Measurements from ENCODE around the gene TP73. TPM values are rescaled to one million over a fixed set of nuclear protein-coding genes. Genes with fewer than 3 reads are reported as not detected.

The TP73 gene
- total RNA-seq, 1 experiment from 2014 or later, result 11.9 TPM

- intact Hi-C loops (cut with micrococcal nuclease; ENCODE audit: unreplicated experiment), result no loop called here
- Mint-ChIP-seq H3K36me3 (ENCODE audit: insufficient read depth, unreplicated experiment) (peaks cover 32% of the 10 kb centered on the region), H3K27ac (ENCODE audit: unreplicated experiment) (peak overlapping the region; percentile 79), H3K27me3 (ENCODE audit: insufficient read depth, unreplicated experiment) (no peaks in the 10 kb centered on the region), H3K9me3 (ENCODE audit: unreplicated experiment) (no peaks in the 10 kb centered on the region), H3K4me1 (ENCODE audit: low read depth, unreplicated experiment) (peaks cover 13% of the 10 kb centered on the region), H3K4me3 (ENCODE audit: unreplicated experiment) (peak overlapping the region; percentile 85)
- no peaks in the 10 kb centered on the region for H3K27me3 ChIP-seq (replicated peaks; ENCODE audit: control insufficient read depth, insufficient read depth, low read length)
- peaks cover 10% of the 10 kb centered on the region for H3K4me1 ChIP-seq
- DNase-seq, result peak; percentile 67 to 75
- TF ChIP-seq CTCF (IDR thresholded peaks at IDR 0.05; ENCODE audit: insufficient read depth in 1 of 2, low read depth in 1 of 2, low read length in 1 of 2, severe bottlenecking in 1 of 2, unreplicated experiment in 1 of 2), result no peak
- H3K36me3 ChIP-seq (ENCODE audit: control insufficient read depth, insufficient read depth, low read length), result peaks cover 3% of the 10 kb centered on the region
- no TSS peak for BruUV-seq (replicated peaks)
- ChIA-PET POLR2A (interaction anchor here (0.6 kb wide), 1 partner anchor 171 kb away, joined by 4 read pairs; the partner anchor contains the start of gene LRRC47), CTCF (no interaction called here)
- H3K4me3 ChIP-seq (ENCODE audit: low read depth, low read length), result peak overlapping the region; percentile 90
- H3K9me3 ChIP-seq, result no peaks in the 10 kb centered on the region
These were observed 27.0 kb upstream of the TP73 start for GRCh38 chr1:3625151-3625907.

DNA sequence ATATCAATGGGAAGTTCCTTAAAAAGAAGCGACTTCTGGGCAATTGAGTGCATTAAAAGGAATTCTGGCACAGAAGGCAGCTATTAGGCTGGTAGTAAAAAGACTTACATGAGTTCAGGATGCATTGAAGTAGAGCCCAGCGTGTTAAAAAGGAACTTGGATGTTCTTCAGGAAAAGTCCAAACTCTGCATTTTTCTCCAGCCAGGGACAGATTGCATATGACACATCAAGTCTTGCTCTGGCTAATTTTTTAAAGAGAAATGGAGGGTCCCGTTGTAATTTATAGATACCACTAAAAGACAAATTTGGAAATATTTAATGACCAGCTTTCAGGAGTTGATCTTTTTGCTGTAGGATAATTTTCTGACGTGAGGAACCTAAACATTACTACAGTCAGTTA is 26.3 kb upstream of the TP73 start:
- CTCF ChIA-PET, result no interaction called here

More for the DNA sequence above, 26.3 kb upstream of the TP73 start:
- peak overlapping the region; percentile 85 for H3K4me3 Mint-ChIP-seq (ENCODE audit: unreplicated experiment)
- POLR2A ChIA-PET, result interaction anchor here (0.6 kb wide), 1 partner anchor 170 kb away, joined by 4 read pairs; the partner anchor contains the start of gene LRRC47
- H3K36me3 ChIP-seq (ENCODE audit: control insufficient read depth, insufficient read depth, low read length), result peaks cover 3% of the 10 kb centered on the region
- H3K27me3 Mint-ChIP-seq (ENCODE audit: insufficient read depth, unreplicated experiment), result no peaks in the 10 kb centered on the region
- H3K4me1 Mint-ChIP-seq (ENCODE audit: low read depth, unreplicated experiment), result peaks cover 7% of the 10 kb centered on the region
- TF ChIP-seq CTCF (IDR thresholded peaks at IDR 0.05; ENCODE audit: insufficient read depth in 1 of 2, low read depth in 1 of 2, low read length in 1 of 2, severe bottlenecking in 1 of 2, unreplicated experiment in 1 of 2), result no peak
- peaks cover 6% of the 10 kb centered on the region for H3K4me1 ChIP-seq
- TSS peak; percentile 51 for BruUV-seq (replicated peaks)
- DNase-seq, result no peak
- H3K4me3 ChIP-seq (ENCODE audit: low read depth, low read length), result peak overlapping the region; percentile 90
- H3K27ac Mint-ChIP-seq (ENCODE audit: unreplicated experiment), result peak overlapping the region; percentile 29
- no peaks in the 10 kb centered on the region for H3K27me3 ChIP-seq (replicated peaks; ENCODE audit: control insufficient read depth, insufficient read depth, low read length)
- no peaks in the 10 kb centered on the region for H3K9me3 ChIP-seq
- intact Hi-C loops (cut with micrococcal nuclease; ENCODE audit: unreplicated experiment), result no loop called here
- H3K9me3 Mint-ChIP-seq (ENCODE audit: unreplicated experiment), result no peaks in the 10 kb centered on the region
- H3K36me3 Mint-ChIP-seq (ENCODE audit: insufficient read depth, unreplicated experiment), result peaks cover 32% of the 10 kb centered on the region
